ENCODE data around the gene USH2A.

DNA sequence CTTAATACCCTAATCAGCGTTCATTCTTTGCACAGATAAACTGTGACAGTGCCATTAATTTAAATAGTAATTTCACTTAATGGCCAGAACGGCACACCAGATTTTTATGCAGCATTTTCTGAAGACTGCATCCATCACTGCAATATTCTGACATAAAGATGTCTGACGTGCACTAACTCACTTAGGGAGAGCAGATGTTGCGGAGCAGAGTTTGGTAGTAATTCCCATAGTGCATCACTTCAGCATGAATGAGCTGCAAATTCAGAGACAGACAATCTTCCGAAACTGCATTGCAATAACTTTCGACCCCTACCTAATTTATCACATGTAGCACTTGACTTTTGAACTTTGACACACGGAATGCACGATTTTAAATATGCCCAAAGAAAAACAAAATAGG, 630.8 kb downstream of the USH2A start:
- TF ChIP-seq POLR2A (IDR thresholded peaks at IDR 0.05; ENCODE audit: borderline replicate concordance, extremely low read depth, insufficient read depth, insufficient read length) (no peak), JUND (IDR thresholded peaks at IDR 0.05) (no peak), EZH2phosphoT487 (IDR thresholded peaks at IDR 0.05; ENCODE audit: borderline replicate concordance) (no peak), RAD21 (IDR thresholded peaks at IDR 0.05; ENCODE audit: low read depth) (no peak), YY1 (IDR thresholded peaks at IDR 0.05; ENCODE audit: extremely low read depth, insufficient replicate concordance, low read depth, low read length) (no peak), EZH2 (IDR thresholded peaks at IDR 0.05) (no peak), CEBPB (IDR thresholded peaks at IDR 0.05; ENCODE audit: low read depth) (no peak), TCF7L2 (IDR thresholded peaks at IDR 0.05; ENCODE audit: borderline replicate concordance, extremely low read depth, insufficient read depth, insufficient read length) (no peak), EGR1 (IDR thresholded peaks at IDR 0.05; ENCODE audit: low read depth) (no peak), POLR2AphosphoS5 (IDR thresholded peaks at IDR 0.05; ENCODE audit: low read depth, low read length) (no peak), SP1 (IDR thresholded peaks at IDR 0.05; ENCODE audit: low read depth) (no peak), FOSL1 (IDR thresholded peaks at IDR 0.05; ENCODE audit: low read depth) (no peak), SIN3A (IDR thresholded peaks at IDR 0.05; ENCODE audit: low read depth) (no peak)
- TF ChIP-seq, protein P1, sequence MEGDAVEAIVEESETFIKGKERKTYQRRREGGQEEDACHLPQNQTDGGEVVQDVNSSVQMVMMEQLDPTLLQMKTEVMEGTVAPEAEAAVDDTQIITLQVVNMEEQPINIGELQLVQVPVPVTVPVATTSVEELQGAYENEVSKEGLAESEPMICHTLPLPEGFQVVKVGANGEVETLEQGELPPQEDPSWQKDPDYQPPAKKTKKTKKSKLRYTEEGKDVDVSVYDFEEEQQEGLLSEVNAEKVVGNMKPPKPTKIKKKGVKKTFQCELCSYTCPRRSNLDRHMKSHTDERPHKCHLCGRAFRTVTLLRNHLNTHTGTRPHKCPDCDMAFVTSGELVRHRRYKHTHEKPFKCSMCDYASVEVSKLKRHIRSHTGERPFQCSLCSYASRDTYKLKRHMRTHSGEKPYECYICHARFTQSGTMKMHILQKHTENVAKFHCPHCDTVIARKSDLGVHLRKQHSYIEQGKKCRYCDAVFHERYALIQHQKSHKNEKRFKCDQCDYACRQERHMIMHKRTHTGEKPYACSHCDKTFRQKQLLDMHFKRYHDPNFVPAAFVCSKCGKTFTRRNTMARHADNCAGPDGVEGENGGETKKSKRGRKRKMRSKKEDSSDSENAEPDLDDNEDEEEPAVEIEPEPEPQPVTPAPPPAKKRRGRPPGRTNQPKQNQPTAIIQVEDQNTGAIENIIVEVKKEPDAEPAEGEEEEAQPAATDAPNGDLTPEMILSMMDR (IDR thresholded peaks at IDR 0.05 in 2 of 3, conservative IDR thresholded peaks at IDR 0.05 in 1 of 3; ENCODE audit: borderline replicate concordance in 1 of 3, insufficient read depth in 1 of 3, low read depth in 2 of 3, low read length in 2 of 3), result no peak

All from HCT116 (cell line).